Neuronal stem cell (in vitro differentiated cells): ENCODE data around the gene PCGF1.
A peak's percentile ranks its signal among the peaks of the same experiment; 100 is the strongest.

Source experiments
- DNase-seq: peaks from one replicate; pipeline ENCODE4 v3.0.0-alpha.2; 2013; ENCODE audit warnings: low spot score
- H2AFZ ChIP-seq: one replicate; pipeline ENCODE4 v1.6.1; 2013; ENCODE audit warnings: mild to moderate bottlenecking, low read length, inconsistent platforms
- H2AK5ac ChIP-seq: 2 replicates; pipeline ENCODE4 v1.6.1; 2013; ENCODE audit warnings: low read depth, mild to moderate bottlenecking, inconsistent platforms, low read length, moderate library complexity, mixed read lengths
- H2BK120ac ChIP-seq: 2 replicates; pipeline ENCODE4 v1.6.1; 2013; ENCODE audit warnings: low read depth, mild to moderate bottlenecking, inconsistent platforms, low read length, moderate library complexity, mixed read lengths
- H2BK12ac ChIP-seq: one replicate; pipeline ENCODE4 v1.6.1; 2013; ENCODE audit warnings: low read length, inconsistent platforms
- H2BK15ac ChIP-seq: 2 replicates; pipeline ENCODE4 v1.6.1; 2013; ENCODE audit warnings: mild to moderate bottlenecking, low read length, inconsistent platforms, mixed read lengths
- H2BK5ac ChIP-seq: one replicate; pipeline ENCODE4 v1.6.1; 2013; ENCODE audit warnings: inconsistent platforms, mild to moderate bottlenecking, low read length, moderate library complexity
- H3K14ac ChIP-seq: one replicate; pipeline ENCODE4 v1.6.1; 2013; ENCODE audit warnings: low read length, inconsistent platforms
- H3K18ac ChIP-seq: 2 replicates; pipeline ENCODE4 v1.6.1; 2013; ENCODE audit warnings: low read length, inconsistent platforms
- H3K23ac ChIP-seq: 2 replicates; pipeline ENCODE4 v1.6.1; 2013; ENCODE audit warnings: low read depth, mild to moderate bottlenecking, mixed read lengths, low read length, inconsistent platforms; ENCODE audit not compliant: poor library complexity
- H3K27ac ChIP-seq: replicated peaks from 3 replicates; pipeline ENCODE4 v1.5.1; 2013; ENCODE audit warnings: low read length, inconsistent platforms
- H3K27me3 ChIP-seq, 3 experiments: 2 replicates each; pipeline ENCODE4 v1.6.1; 2013; ENCODE audit warnings: low read length in 3 of 3, mild to moderate bottlenecking in 2 of 3, inconsistent platforms in 1 of 3, low read depth in 1 of 3, mixed read lengths in 1 of 3, moderate library complexity in 1 of 3; ENCODE audit not compliant: control insufficient read depth in 3 of 3, insufficient read depth in 3 of 3
- H3K36me3 ChIP-seq, 2 donors: replicated peaks in 1 of 2; 2 replicates each; pipeline ENCODE4 v1.6.1; 2013; ENCODE audit warnings: low read length in 2 of 2; ENCODE audit not compliant: control insufficient read depth in 2 of 2, insufficient read depth in 2 of 2
- H3K4ac ChIP-seq: 2 replicates; pipeline ENCODE4 v1.6.1; 2013; ENCODE audit warnings: inconsistent platforms, mild to moderate bottlenecking, low read length, moderate library complexity
- H3K4me1 ChIP-seq, 2 donors: 1 replicate in 1 of 2; 2 replicates in 1 of 2; pipeline ENCODE4 v1.6.1; 2013; ENCODE audit warnings: low read length in 2 of 2, low read depth in 1 of 2; ENCODE audit not compliant: control insufficient read depth in 2 of 2, insufficient read depth in 1 of 2
- H3K4me2 ChIP-seq: one replicate; pipeline ENCODE4 v1.6.1; 2013; ENCODE audit warnings: mild to moderate bottlenecking, low read length, inconsistent platforms; ENCODE audit not compliant: insufficient read depth, poor library complexity, severe bottlenecking
- H3K4me3 ChIP-seq, 2 donors: 2 replicates each; pipeline ENCODE4 v1.5.1; 2013; ENCODE audit warnings: low read length in 2 of 2, mild to moderate bottlenecking in 2 of 2, inconsistent platforms in 1 of 2, moderate library complexity in 1 of 2
- H3K79me1 ChIP-seq: one replicate; pipeline ENCODE4 v1.6.1; 2013; ENCODE audit warnings: low read depth, mild to moderate bottlenecking, inconsistent platforms, low read length, moderate library complexity
- H3K9ac ChIP-seq: one replicate; pipeline ENCODE4 v1.6.1; 2013; ENCODE audit warnings: mild to moderate bottlenecking, low read depth, low read length, inconsistent platforms; ENCODE audit not compliant: poor library complexity
- H3K9me3 ChIP-seq, 2 donors: replicated peaks in 1 of 2; 2 replicates each; pipeline versions ENCODE3 to v1.6.1; 2013; ENCODE audit warnings: low read length in 2 of 2, mild to moderate bottlenecking in 2 of 2, inconsistent platforms in 1 of 2, low read depth in 1 of 2, mixed read lengths in 1 of 2, moderate library complexity in 1 of 2; ENCODE audit not compliant: control insufficient read depth in 2 of 2, insufficient read depth in 1 of 2
- H4K8ac ChIP-seq: one replicate; pipeline ENCODE4 v1.6.1; 2013; ENCODE audit warnings: low read depth, mild to moderate bottlenecking, inconsistent platforms, low read length, moderate library complexity
- H4K91ac ChIP-seq: one replicate; pipeline ENCODE4 v1.6.1; 2013; ENCODE audit warnings: low read length, low read depth, mild to moderate bottlenecking, inconsistent platforms; ENCODE audit not compliant: poor library complexity
- WGBS, 2 donors: extraction: QIAGEN DNeasy Blood & Tissue Kit; methylation state at CpG; one replicate each; pipeline ENCODE4 v1.1.7; 2013; ENCODE audit warnings: missing lambda C conversion rate in 2 of 2, mixed read lengths in 1 of 2; ENCODE audit not compliant: insufficient read length in 2 of 2, insufficient replicate concordance in 1 of 2; ENCODE audit errors: extremely low coverage in 2 of 2; 5-methylcytosine and 5-hydroxymethylcytosine counted together

The PCGF1 gene

DNA sequence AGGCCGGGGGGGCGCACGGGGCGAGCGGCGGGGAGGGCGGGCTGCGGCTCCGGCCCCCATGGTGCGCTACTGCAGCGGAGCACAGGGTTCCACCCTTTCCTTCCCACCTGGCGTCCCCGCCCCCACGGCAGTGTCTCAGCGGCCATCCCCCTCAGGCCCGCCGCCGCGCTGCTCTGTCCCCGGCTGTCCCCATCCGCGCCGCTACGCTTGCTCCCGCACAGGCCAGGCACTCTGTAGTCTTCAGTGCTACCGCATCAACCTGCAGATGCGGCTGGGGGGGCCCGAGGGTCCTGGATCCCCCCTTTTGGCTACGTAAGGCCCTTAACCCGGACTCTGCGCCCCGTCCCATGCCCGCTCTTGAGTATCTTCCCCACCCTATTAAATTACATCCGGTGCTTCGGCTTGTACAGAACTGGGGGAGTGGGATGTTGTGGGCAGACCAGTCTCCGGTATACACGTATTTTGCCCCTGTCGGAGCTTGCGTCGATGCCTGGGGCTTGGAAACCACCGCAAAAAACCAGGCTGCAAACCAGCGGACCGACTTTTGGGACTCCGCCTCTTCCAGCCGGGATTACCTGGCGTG, 49.9 kb downstream of the PCGF1 start:
- Histone ChIP-seq H3K9ac (peak overlapping the region; percentile 89), H3K9me3 (no peaks in the 10 kb centered on the region), H3K4me1 (peaks cover 7 to 18% of the 10 kb centered on the region in 2 donors), H3K36me3 (peaks cover 18 to 36% of the 10 kb centered on the region in 2 donors), H2BK15ac (no peak overlapping the region), H2BK5ac (peak overlapping the region; percentile 95), H3K4ac (peak overlapping the region; percentile 45), H3K23ac (peak overlapping the region; percentile 92), H3K4me3 (peak overlapping the region; percentile 67 to 85), H3K27ac (peak overlapping the region; percentile 96), H3K27me3 (no peaks in the 10 kb centered on the region), H4K91ac (no peak overlapping the region), H3K14ac (no peak overlapping the region), H3K79me1 (peaks cover 8% of the 10 kb centered on the region), H3K4me2 (peak overlapping the region; percentile 77), H2BK12ac (peak overlapping the region; percentile 11), H2BK120ac (no peak overlapping the region), H2AK5ac (peak overlapping the region; percentile 64), H2AFZ (peak overlapping the region; percentile 90), H3K18ac (peak overlapping the region; percentile 96), H4K8ac (no peak overlapping the region)
- WGBS, 2 donors = no CpG with 5 or more reads among the region's 46 CpGs
- peak; percentile 67 for DNase-seq

DNA sequence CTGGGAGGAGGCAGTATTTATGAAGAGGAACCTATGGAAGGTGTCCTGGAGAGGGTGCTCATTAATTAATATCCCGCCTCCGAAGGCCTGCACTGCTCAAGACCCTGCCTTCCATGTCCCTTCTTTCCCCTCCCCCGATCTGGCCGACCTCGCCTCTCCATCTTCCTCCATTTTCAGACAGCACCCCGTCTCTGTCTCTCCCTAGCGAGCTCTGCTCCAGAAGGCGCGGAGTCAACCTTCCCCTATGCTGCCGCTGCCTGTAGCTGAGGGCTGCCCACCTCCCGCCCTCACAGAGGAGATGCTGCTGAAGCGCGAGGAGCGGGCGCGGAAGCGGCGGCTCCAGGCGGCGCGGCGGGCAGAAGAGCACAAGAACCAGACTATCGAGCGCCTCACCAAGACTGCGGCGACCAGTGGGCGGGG, 50.4 kb downstream of the PCGF1 start:
- Histone ChIP-seq H3K36me3 (peaks cover 13 to 31% of the 10 kb centered on the region in 2 donors), H2BK120ac (no peak overlapping the region), H3K79me1 (peaks cover 8% of the 10 kb centered on the region), H3K14ac (no peak overlapping the region), H3K4me2 (peak overlapping the region; percentile 77), H3K4me1 (peaks cover 7 to 18% of the 10 kb centered on the region in 2 donors), H3K27ac (peak overlapping the region; percentile 96), H2AFZ (peak overlapping the region; percentile 90), H3K9me3 (no peaks in the 10 kb centered on the region), H2BK5ac (peak overlapping the region; percentile 95), H3K4ac (no peak overlapping the region), H3K23ac (peak overlapping the region; percentile 83), H3K4me3 (peak overlapping the region; percentile 67 to 85), H3K18ac (peak overlapping the region; percentile 97), H4K8ac (no peak overlapping the region), H3K27me3 (no peaks in the 10 kb centered on the region), H2BK12ac (peak overlapping the region; percentile 7), H4K91ac (no peak overlapping the region), H2BK15ac (no peak overlapping the region), H3K9ac (peak overlapping the region; percentile 85), H2AK5ac (no peak overlapping the region)
- WGBS, 2 donors = no CpG with 5 or more reads among the region's 27 CpGs
- no peak for DNase-seq
